Measurements from ENCODE around the gene CXCL13. TPM values are rescaled to one million over a fixed set of nuclear protein-coding genes. Genes with fewer than 3 reads are reported as not detected.

CXCL13 gene
- total and polyA plus RNA-seq, 2 of the 8 experiments (the other 6 are each of a cell fraction or from before 2014, with no cell fraction given): not detected

GRCh38 chr4:77579406-77580076, 26.1 kb upstream of the CXCL13 start:
- no peak overlapping the region for H4K91ac ChIP-seq (replicated peaks; ENCODE audit: insufficient read length, low read length)
- no peaks in the 10 kb centered on the region for H3K79me1 ChIP-seq (ENCODE audit: low read depth, low read length)
- no peak overlapping the region for H3K4me3 ChIP-seq (ENCODE audit: extremely low read depth in 1 of 4, insufficient read depth in 2 of 4, low read depth in 3 of 4, low read length in 4 of 4)
- DNase-seq (ENCODE audit: low read depth in 1 of 2, low spot score in 2 of 2) (no peak), FAIRE-seq (no peak)
- H3K79me2 ChIP-seq (ENCODE audit: control insufficient read depth in 1 of 2, insufficient read depth in 2 of 2, low read length in 2 of 2): no peaks in the 10 kb centered on the region
- ChIA-PET POLR2A (ENCODE audit: partially characterized antibody) (no interaction called here), CTCF (ENCODE audit: partially characterized antibody) (interaction anchor here (0.9 to 5.4 kb wide), 7 partner anchors 11 to 149 kb away, joined by 3 to 49 read pairs (median 5); no protein-coding TSS in a partner anchor)
- H3K56ac ChIP-seq (replicated peaks; ENCODE audit: insufficient read length, low read depth, low read length): no peak overlapping the region
- no peak overlapping the region for H2BK120ac ChIP-seq (replicated peaks; ENCODE audit: low read depth, low read length)
- H3K4ac ChIP-seq (replicated peaks; ENCODE audit: insufficient read length, low read depth, low read length): no peak overlapping the region
- H2BK12ac ChIP-seq (ENCODE audit: low read depth, low read length): no peak overlapping the region
- H3K9ac ChIP-seq (replicated peaks in 1 of 4; ENCODE audit: extremely low read depth in 1 of 4, low read depth in 3 of 4, low read length in 3 of 4): no peak overlapping the region
- no peaks in the 10 kb centered on the region for H3K4me1 ChIP-seq (replicated peaks in 1 of 4; ENCODE audit: control insufficient read depth in 3 of 4, insufficient read depth in 4 of 4, low read length in 3 of 4)
- H3K23me2 ChIP-seq (ENCODE audit: low read depth, low read length): no peaks in the 10 kb centered on the region
- no peak overlapping the region for H4K5ac ChIP-seq (ENCODE audit: insufficient read length, low read depth, low read length)
- H2AFZ ChIP-seq (ENCODE audit: low read length): no peak overlapping the region
- H3K4me2 ChIP-seq (ENCODE audit: insufficient read depth in 1 of 2, low read depth in 2 of 2, low read length in 2 of 2): no peak overlapping the region
- H4K8ac ChIP-seq (ENCODE audit: extremely low read depth, insufficient read depth, low read length): no peak overlapping the region
- H2BK20ac ChIP-seq (ENCODE audit: low read length): no peak overlapping the region
- H3K27me3 ChIP-seq (replicated peaks in 1 of 4; ENCODE audit: control insufficient read depth in 3 of 4, extremely low read depth in 1 of 4, insufficient read depth in 3 of 4, low read length in 3 of 4): no peaks in the 10 kb centered on the region
- no peak overlapping the region for H2BK5ac ChIP-seq (ENCODE audit: low read depth, low read length)
- TF ChIP-seq RFX5 (IDR thresholded peaks at IDR 0.05; ENCODE audit: borderline replicate concordance, low read depth, low read length) (no peak), ASH2L (IDR thresholded peaks at IDR 0.05; ENCODE audit: low read length) (no peak), SRF (IDR thresholded peaks at IDR 0.05; ENCODE audit: low read depth, low read length) (no peak), BACH1 (IDR thresholded peaks at IDR 0.05; ENCODE audit: low read length) (no peak), SP1 (IDR thresholded peaks at IDR 0.05; ENCODE audit: low read depth, low read length) (no peak), PHF8 (conservative IDR thresholded peaks at IDR 0.05; ENCODE audit: low read depth, low read length) (no peak), JUND (IDR thresholded peaks at IDR 0.05; ENCODE audit: low read length) (no peak), CHD2 (IDR thresholded peaks at IDR 0.05; ENCODE audit: low read length) (no peak), CREB1 (IDR thresholded peaks at IDR 0.05) (no peak), KDM4A (IDR thresholded peaks at IDR 0.05; ENCODE audit: low read depth, low read length, severe bottlenecking) (no peak), HDAC2 (IDR thresholded peaks at IDR 0.05; ENCODE audit: borderline replicate concordance in 1 of 2, low read depth in 2 of 2, low read length in 2 of 2) (no peak), TAF1 (IDR thresholded peaks at IDR 0.05; ENCODE audit: low read depth, low read length) (no peak), TEAD4 (IDR thresholded peaks at IDR 0.05; ENCODE audit: low read depth, low read length) (no peak)
- no peaks in the 10 kb centered on the region for H3K36me3 ChIP-seq (ENCODE audit: control insufficient read depth in 2 of 4, insufficient read depth in 4 of 4, low read length in 3 of 4)
- H3K18ac ChIP-seq (ENCODE audit: extremely low read depth, low read length): no peak overlapping the region
- no peaks in the 10 kb centered on the region for H4K20me1 ChIP-seq (replicated peaks in 1 of 2; ENCODE audit: control insufficient read depth in 1 of 2, insufficient read depth in 2 of 2, low read length in 2 of 2)
- no peak overlapping the region for H2BK15ac ChIP-seq (ENCODE audit: low read length)
- H3K9me3 ChIP-seq (ENCODE audit: insufficient read depth in 2 of 2, low read depth in 1 of 2, low read length in 1 of 2): peaks cover 2 to 4% of the 10 kb centered on the region in 2 experiments; a peak in 1 of 4 replicates
- no peak overlapping the region for H3K27ac ChIP-seq (ENCODE audit: low read depth, low read length)
- no peak overlapping the region for H2AK5ac ChIP-seq (ENCODE audit: low read depth, low read length)
- H3K23ac ChIP-seq (ENCODE audit: insufficient read length): no peak overlapping the region
- 88% methylated on average over 2 of the region's 2 CpGs; no CpG with 5 or more reads in 1 of the 2 experiments for WGBS, 2 experiments (ENCODE audit: extremely low coverage in 1 of 2, insufficient coverage in 1 of 2, insufficient read length in 1 of 2, insufficient replicate concordance in 2 of 2, low coverage in 1 of 2, low lambda C conversion rate in 2 of 2, missing lambda C conversion rate in 1 of 2)
- H3K14ac ChIP-seq (ENCODE audit: insufficient read length): no peak overlapping the region

Data from H1 (cell line).